CD14-positive monocyte (primary cell): ENCODE measurements around the gene RPL6. TPM values are rescaled to one million over a fixed set of nuclear protein-coding genes. Genes with fewer than 3 reads are reported as not detected.
"Not testable (repeated sequence)": the region's sequence is repeated elsewhere in the genome, so short reads cannot be mapped to it uniquely, and the experiment has no call there.

Source experiments
- DNase-seq, 3 donors: peaks; one replicate each; pipeline ENCODE4 v3.0.0-alpha.2; 2011 to 2022
- H2AFZ ChIP-seq: 2 replicates; pipeline ENCODE4 v1.6.0; 2012; ENCODE audit warnings: mild to moderate bottlenecking, low read depth, low read length, inconsistent platforms; ENCODE audit not compliant: insufficient read depth, poor library complexity, severe bottlenecking
- H3K27ac ChIP-seq, 2 donors: 1 replicate in 1 of 2; 2 replicates in 1 of 2; pipeline ENCODE4 v1.5.1; 2012 to 2013; ENCODE audit warnings: low read length in 2 of 2, control low read depth in 1 of 2, inconsistent platforms in 1 of 2, low read depth in 1 of 2, mild to moderate bottlenecking in 1 of 2
- H3K27me3 ChIP-seq, 2 donors: one replicate each; pipeline versions ENCODE4 v1.6.0 to v1.6.1; 2011 to 2013; ENCODE audit warnings: low read length in 2 of 2; ENCODE audit not compliant: control insufficient read depth in 2 of 2, insufficient read depth in 2 of 2
- H3K36me3 ChIP-seq, 2 donors: replicated peaks in 1 of 2; 1 replicate in 1 of 2; 2 replicates in 1 of 2; pipeline versions ENCODE4 v1.5.1 to v1.6.1; 2012 to 2013; ENCODE audit warnings: low read length in 2 of 2, control low read depth in 1 of 2, inconsistent platforms in 1 of 2, mild to moderate bottlenecking in 1 of 2; ENCODE audit not compliant: insufficient read depth in 2 of 2, control insufficient read depth in 1 of 2
- H3K4me1 ChIP-seq, 2 donors: 1 replicate in 1 of 2; 2 replicates in 1 of 2; pipeline versions ENCODE4 v1.5.1 to v1.6.1; 2012 to 2013; ENCODE audit warnings: low read length in 2 of 2, control low read depth in 1 of 2, inconsistent platforms in 1 of 2, mild to moderate bottlenecking in 1 of 2, moderate library complexity in 1 of 2; ENCODE audit not compliant: insufficient read depth in 2 of 2, control insufficient read depth in 1 of 2
- H3K4me2 ChIP-seq: replicated peaks from 2 replicates; pipeline ENCODE3; 2012; ENCODE audit warnings: low read length, moderate library complexity, mild to moderate bottlenecking; ENCODE audit not compliant: poor library complexity, severe bottlenecking; ENCODE audit errors: extremely low read depth
- H3K4me3 ChIP-seq, 3 experiments: fragments of 200-600 bp in 1 of 3; sonication (generic) in 1 of 3; replicated peaks in 1 of 3; 1 replicate in 2 of 3; 2 replicates in 1 of 3; pipeline ENCODE4 v1.5.1; 2011 to 2013; ENCODE audit warnings: low read length in 3 of 3, mild to moderate bottlenecking in 3 of 3, control low read depth in 2 of 3, low read depth in 2 of 3, inconsistent platforms in 1 of 3, moderate library complexity in 1 of 3
- H3K79me2 ChIP-seq: 2 replicates; pipeline ENCODE4 v1.6.0; 2012; ENCODE audit warnings: mild to moderate bottlenecking, control low read depth, inconsistent platforms, low read length, moderate library complexity; ENCODE audit not compliant: insufficient read depth
- H3K9ac ChIP-seq: 2 replicates; pipeline ENCODE4 v1.6.0; 2017; ENCODE audit warnings: low read length, mild to moderate bottlenecking; ENCODE audit not compliant: insufficient read depth, poor library complexity, severe bottlenecking
- H3K9me3 ChIP-seq, 2 donors: replicated peaks in 1 of 2; 1 replicate in 1 of 2; 2 replicates in 1 of 2; pipeline versions ENCODE4 v1.5.1 to v1.6.1; 2012 to 2013; ENCODE audit warnings: low read length in 2 of 2, control low read depth in 1 of 2; ENCODE audit not compliant: control insufficient read depth in 1 of 2, insufficient read depth in 1 of 2
- H4K20me1 ChIP-seq: 2 replicates; pipeline ENCODE4 v1.6.0; 2012; ENCODE audit warnings: mild to moderate bottlenecking, low read length, control low read depth, moderate library complexity; ENCODE audit not compliant: insufficient read depth
- H3K27ac Mint-ChIP-seq, 7 donors: one replicate each; pipeline ENCODE4 v1.8.0; 2020; ENCODE audit warnings: mild to moderate bottlenecking in 7 of 7, mixed read lengths in 7 of 7, moderate library complexity in 6 of 7, inconsistent platforms in 2 of 7
- H3K27me3 Mint-ChIP-seq, 3 donors: one replicate each; pipeline ENCODE4 v1.8.0; 2021 to 2022; ENCODE audit warnings: low read depth in 3 of 3, mild to moderate bottlenecking in 3 of 3, mixed read lengths in 3 of 3, moderate library complexity in 3 of 3, inconsistent platforms in 1 of 3
- H3K36me3 Mint-ChIP-seq, 2 donors: one replicate each; pipeline ENCODE4 v1.8.0; 2020; ENCODE audit warnings: mixed read lengths in 2 of 2, inconsistent platforms in 1 of 2, mild to moderate bottlenecking in 1 of 2
- H3K4me1 Mint-ChIP-seq: one replicate; pipeline ENCODE4 v1.8.0; 2020; ENCODE audit warnings: mild to moderate bottlenecking, mixed read lengths
- H3K4me3 Mint-ChIP-seq, 2 donors: one replicate each; pipeline ENCODE4 v1.8.0; 2020; ENCODE audit warnings: mild to moderate bottlenecking in 2 of 2, mixed read lengths in 2 of 2, moderate library complexity in 1 of 2
- H3K9me3 Mint-ChIP-seq, 7 donors: one replicate each; pipeline ENCODE4 v1.8.0; 2020 to 2022; ENCODE audit warnings: mixed read lengths in 7 of 7, mild to moderate bottlenecking in 6 of 7, moderate library complexity in 6 of 7, inconsistent platforms in 2 of 7
- WGBS: methylation state at CpG from one replicate; pipeline ENCODE4 v1.1.5; 2013; ENCODE audit warnings: missing lambda C conversion rate; ENCODE audit not compliant: insufficient coverage; 5-methylcytosine and 5-hydroxymethylcytosine counted together
- intact Hi-C, 2 donors: fragments of 100-400 bp; cut with micrococcal nuclease; formaldehyde crosslinking; loops; one replicate each; pipeline versions ENCODE4 v1.15.0 to v1.15.1; 2023
- polyA plus RNA-seq, 3 donors: library from polyadenylated mRNA; depleted of rRNA in 1 of 3; unstranded in 2 of 3; stranded (reverse) in 1 of 3; fragments of 300-500 nt in 2 of 3; fragments of >200 nt in 1 of 3; fragmentation: Illumina TruSeq in 2 of 3; gene quantifications; 1 replicate in 2 of 3; 2 replicates in 1 of 3; pipeline ENCODE4 v1.2.3, GENCODE V29; 2012 to 2021
- TF ChIP-seq, protein P1 (sequence below): fragments of 200-600 bp; IDR thresholded peaks from one replicate; pipeline ENCODE4 v1.8.0; 2022; ENCODE audit warnings: antibody characterized with exemption, mild to moderate bottlenecking

The RPL6 gene
- polyA plus RNA-seq, 3 donors, result 201 to 1,124 (median 259) TPM

DNA sequence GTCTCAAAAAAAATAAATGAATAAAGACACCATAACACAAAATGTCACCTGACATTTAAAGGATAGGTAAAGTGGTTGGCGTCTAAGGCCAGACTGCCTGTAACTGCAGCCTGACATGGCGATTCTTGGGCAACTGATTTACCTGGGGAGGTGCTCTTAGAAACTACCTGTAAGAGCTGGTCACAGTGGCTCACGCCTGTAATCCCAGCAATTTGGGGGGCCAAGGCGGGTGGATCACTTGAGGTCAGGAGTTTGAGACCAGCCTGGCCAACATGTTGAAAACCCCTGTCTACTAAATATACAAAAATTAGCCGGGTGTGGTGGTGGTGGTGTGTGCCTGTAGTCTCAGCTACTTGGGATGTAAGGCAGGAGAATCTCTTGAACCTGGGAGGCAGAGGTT lies 8.4 kb downstream of the RPL6 start:
- Histone ChIP-seq H3K9ac (no peak overlapping the region), H3K9me3 (no peaks in the 10 kb centered on the region), H4K20me1 (peaks cover 19% of the 10 kb centered on the region), H3K36me3 (peaks cover 19 to 21% of the 10 kb centered on the region in 2 donors), H3K4me3 (no peak overlapping the region), H2AFZ (no peak overlapping the region), H3K4me1 (no peaks in the 10 kb centered on the region), H3K27me3 (no peaks in the 10 kb centered on the region), H3K27ac (no peak overlapping the region), H3K79me2 (no peaks in the 10 kb centered on the region), H3K4me2 (no peak overlapping the region)
- H3K4me3 Mint-ChIP-seq, result no peak overlapping the region
- no peaks in the 10 kb centered on the region for H3K4me1 Mint-ChIP-seq
- peaks cover 18 to 22% of the 10 kb centered on the region in 2 donors for H3K36me3 Mint-ChIP-seq
- H3K27me3 Mint-ChIP-seq, result peaks cover 1 to 7% (median 4%) of the 10 kb centered on the region in 3 donors
- no peaks in the 10 kb centered on the region for H3K9me3 Mint-ChIP-seq
- TF ChIP-seq, protein P1, sequence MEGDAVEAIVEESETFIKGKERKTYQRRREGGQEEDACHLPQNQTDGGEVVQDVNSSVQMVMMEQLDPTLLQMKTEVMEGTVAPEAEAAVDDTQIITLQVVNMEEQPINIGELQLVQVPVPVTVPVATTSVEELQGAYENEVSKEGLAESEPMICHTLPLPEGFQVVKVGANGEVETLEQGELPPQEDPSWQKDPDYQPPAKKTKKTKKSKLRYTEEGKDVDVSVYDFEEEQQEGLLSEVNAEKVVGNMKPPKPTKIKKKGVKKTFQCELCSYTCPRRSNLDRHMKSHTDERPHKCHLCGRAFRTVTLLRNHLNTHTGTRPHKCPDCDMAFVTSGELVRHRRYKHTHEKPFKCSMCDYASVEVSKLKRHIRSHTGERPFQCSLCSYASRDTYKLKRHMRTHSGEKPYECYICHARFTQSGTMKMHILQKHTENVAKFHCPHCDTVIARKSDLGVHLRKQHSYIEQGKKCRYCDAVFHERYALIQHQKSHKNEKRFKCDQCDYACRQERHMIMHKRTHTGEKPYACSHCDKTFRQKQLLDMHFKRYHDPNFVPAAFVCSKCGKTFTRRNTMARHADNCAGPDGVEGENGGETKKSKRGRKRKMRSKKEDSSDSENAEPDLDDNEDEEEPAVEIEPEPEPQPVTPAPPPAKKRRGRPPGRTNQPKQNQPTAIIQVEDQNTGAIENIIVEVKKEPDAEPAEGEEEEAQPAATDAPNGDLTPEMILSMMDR, result no peak
- intact Hi-C loops, result no loop called here
- no peak for DNase-seq
- 100% methylated on average over 3 of the region's 5 CpGs for WGBS
- H3K27ac Mint-ChIP-seq, result no peak overlapping the region

- H3K9ac ChIP-seq, result no peak overlapping the region
- H3K4me3 ChIP-seq, result no peak overlapping the region
- H3K4me1 Mint-ChIP-seq, result no peaks in the 10 kb centered on the region
- no peaks in the 10 kb centered on the region for H3K4me1 ChIP-seq
- H2AFZ ChIP-seq, result no peak overlapping the region
- H3K27ac ChIP-seq, result no peak overlapping the region
- H3K27me3 Mint-ChIP-seq, result peaks cover 9 to 14% (median 13%) of the 10 kb centered on the region in 3 donors
- H3K27me3 ChIP-seq, result no peaks in the 10 kb centered on the region
- no peak for DNase-seq
- no peak overlapping the region for H3K4me2 ChIP-seq
- no peak overlapping the region for H3K4me3 Mint-ChIP-seq
- H3K27ac Mint-ChIP-seq, result no peak overlapping the region
- intact Hi-C loops, result no loop called here
- H4K20me1 ChIP-seq, result no peaks in the 10 kb centered on the region
- TF ChIP-seq, protein P1, result no peak
- H3K9me3 ChIP-seq, result no peaks in the 10 kb centered on the region
- H3K36me3 Mint-ChIP-seq, result no peaks in the 10 kb centered on the region
- H3K79me2 ChIP-seq, result no peaks in the 10 kb centered on the region
- no peaks in the 10 kb centered on the region for H3K36me3 ChIP-seq
- peaks cover 0 to 10% (median 5%) of the 10 kb centered on the region in 7 donors for H3K9me3 Mint-ChIP-seq
- 100% methylated on average over 1 of the region's 1 CpG for WGBS
These were observed 16.1 kb downstream of the RPL6 start for GRCh38 chr12:112393328-112393727.

DNA sequence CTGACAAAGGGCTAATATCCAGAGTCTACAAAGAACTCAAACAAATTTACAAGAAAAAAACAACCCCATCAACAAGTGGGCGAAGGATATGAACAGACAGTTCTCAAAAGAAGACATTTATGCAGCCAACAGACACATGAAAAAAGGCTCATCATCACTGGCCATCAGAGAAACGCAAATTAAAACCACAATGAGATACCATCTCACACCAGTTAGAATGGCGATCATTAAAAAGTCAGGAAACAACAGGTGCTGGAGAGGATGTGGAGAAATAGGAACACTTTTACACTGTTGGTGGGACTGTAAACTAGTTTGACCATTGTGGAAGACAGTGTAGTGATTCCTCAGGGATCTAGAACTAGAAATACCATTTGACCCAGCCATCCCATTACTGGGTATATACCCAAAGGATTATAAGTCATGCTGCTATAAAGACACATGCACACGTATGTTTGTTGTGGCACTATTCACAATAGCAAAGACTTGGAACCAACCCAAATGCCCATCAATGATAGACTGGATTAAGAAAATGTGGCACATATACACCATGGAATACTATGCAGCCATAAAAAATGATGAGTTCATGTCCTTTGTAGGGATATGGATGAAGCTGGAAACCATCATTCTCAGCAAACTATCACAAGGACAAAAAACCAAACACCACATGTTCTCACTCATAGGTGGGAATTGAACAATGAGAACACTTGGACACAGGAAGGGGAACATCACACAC lies 19.3 kb downstream of the RPL6 start:
- not testable (repeated sequence) for H3K4me3 Mint-ChIP-seq, H3K4me2 ChIP-seq, H3K27me3 ChIP-seq, H2AFZ ChIP-seq, H3K27ac Mint-ChIP-seq, H3K9ac ChIP-seq, H3K36me3 Mint-ChIP-seq, H3K4me3 ChIP-seq, H3K27ac ChIP-seq, H3K36me3 ChIP-seq, H3K9me3 ChIP-seq, H4K20me1 ChIP-seq, DNase-seq, H3K9me3 Mint-ChIP-seq, H3K79me2 ChIP-seq
- Mint-ChIP-seq H3K27me3 (peaks cover 5 to 11% (median 10%) of the 10 kb centered on the region in 3 donors), H3K4me1 (peaks cover 15% of the 10 kb centered on the region)
- WGBS, result no CpG with 5 or more reads among the region's 4 CpGs
- intact Hi-C loops, result loop anchor here in 1 of 2 donors (10.0 kb wide), 1 partner anchor 265 kb away; the partner anchor contains the start of gene TRAFD1
- H3K4me1 ChIP-seq, result peaks cover 14 to 18% of the 10 kb centered on the region in 2 donors
